ENCODE data around the gene SKIC8.

Gene SKIC8

DNA sequence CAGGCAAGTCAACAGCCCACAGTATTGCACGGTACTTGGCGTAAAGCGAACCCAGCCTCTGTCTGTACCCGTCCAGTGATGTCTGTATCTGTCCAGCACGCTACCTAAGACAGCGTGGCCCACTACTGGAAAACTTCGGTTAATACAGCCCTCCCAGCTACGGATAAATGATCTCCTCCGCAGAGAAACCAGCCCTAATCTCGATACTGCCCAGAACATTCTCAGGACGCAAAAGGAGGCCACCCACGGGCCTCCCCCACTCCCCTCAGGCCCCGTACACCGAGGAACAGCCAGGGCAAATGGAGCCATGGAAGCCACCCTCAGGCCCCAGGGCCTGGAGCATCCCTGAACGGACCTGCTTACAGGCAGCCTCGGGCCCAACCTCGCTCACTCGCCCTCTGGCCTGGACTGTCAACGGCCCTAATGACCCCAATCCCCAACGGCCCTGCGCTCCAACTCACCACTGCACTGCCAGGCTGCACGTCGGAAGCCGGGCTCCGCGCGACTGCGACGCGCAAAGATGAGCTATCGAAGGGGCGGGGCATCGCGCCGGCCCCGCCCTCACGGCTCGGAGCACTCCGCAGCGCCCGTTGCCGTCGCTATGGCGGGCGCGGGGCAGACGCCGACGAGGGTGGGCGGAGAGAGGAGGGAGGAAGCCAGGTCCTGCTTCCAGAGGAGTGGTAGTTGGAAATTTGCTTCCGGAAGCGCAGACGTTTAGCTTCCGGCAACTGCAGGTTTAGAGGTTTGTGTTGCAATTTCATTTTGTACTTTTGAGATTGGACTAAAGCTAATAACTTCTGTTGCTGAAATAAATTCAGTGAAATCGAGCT is at the start of gene SKIC8:
Gene SKIC8 (minus strand): TSS at position 509 of the 830 bp plus-strand sequence. CDS start 3,923 bp downstream, outside the sequence.
- peak; percentile 67 for DNase-seq (ENCODE audit: low read depth)
- H3K4me3 ChIP-seq (ENCODE audit: low read depth, low read length), result peak within 1 kb of the TSS; percentile 94
- TF ChIP-seq CTCF (IDR thresholded peaks at IDR 0.05; ENCODE audit: low read depth, low read length, missing control alignments), result no peak

DNA sequence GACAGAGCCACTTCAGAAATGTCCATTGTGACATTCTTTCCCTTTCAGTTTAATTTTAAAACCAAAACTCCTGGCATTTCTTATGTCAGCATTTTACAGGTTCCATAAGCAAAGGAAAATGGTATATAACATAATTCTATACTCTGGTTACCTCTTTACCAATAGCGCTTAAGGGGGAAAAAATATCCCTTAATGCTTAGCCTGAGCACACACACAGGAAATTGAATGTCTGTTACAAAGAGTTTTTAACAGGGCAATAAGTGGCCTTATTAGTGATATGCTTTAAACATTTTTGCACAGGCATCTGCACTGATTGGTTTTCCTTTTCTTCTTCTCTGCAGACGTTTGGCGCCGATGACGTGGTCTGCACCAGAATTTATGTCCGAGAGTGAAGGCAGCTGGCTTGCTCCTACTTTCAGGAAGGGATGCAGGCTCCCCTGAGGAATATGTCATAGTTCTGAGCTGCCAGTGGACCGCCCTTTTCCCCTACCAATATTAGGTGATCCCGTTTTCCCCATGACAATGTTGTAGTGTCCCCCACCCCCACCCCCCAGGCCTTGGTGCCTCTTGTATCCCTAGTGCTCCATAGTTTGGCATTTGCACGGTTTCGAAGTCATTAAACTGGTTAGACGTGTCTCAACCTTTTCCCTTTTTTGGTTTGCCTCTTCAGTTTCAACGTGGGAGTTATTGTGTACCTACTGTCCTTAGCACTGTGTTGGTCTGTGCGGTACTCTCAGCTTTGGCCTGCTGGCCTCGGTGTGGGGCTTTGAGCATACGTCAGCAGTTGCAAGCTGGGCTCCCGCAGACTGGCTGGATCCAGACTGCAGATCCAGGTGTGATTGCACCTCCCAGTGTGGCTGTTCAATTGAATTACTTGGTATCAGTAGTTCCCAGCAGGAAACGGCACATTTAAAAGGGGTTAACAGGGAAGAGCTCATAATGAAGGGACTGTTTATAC is 48.5 kb upstream of the SKIC8 start:
- TF ChIP-seq CTCF (IDR thresholded peaks at IDR 0.05; ENCODE audit: low read depth, low read length, missing control alignments), result no peak
- DNase-seq (ENCODE audit: low read depth), result no peak

GRCh38 chr15:78345396-78346125 is 46.2 kb upstream of the SKIC8 start:
- no peak overlapping the region for H3K4me3 ChIP-seq (ENCODE audit: low read depth, low read length)
- TF ChIP-seq CTCF (IDR thresholded peaks at IDR 0.05; ENCODE audit: low read depth, low read length, missing control alignments), result no peak
- no peak for DNase-seq (ENCODE audit: low read depth)

More for the DNA sequence above, 48.5 kb upstream of the SKIC8 start:
- no peak overlapping the region for H3K4me3 ChIP-seq (ENCODE audit: low read depth, low read length)

GRCh38 chr15:78343276-78344060 is 44.1 kb upstream of the SKIC8 start:
- no peak overlapping the region for H3K4me3 ChIP-seq (ENCODE audit: low read depth, low read length)
- DNase-seq (ENCODE audit: low read depth), result no peak
- TF ChIP-seq CTCF (IDR thresholded peaks at IDR 0.05; ENCODE audit: low read depth, low read length, missing control alignments), result no peak

- H3K4me3 ChIP-seq (ENCODE audit: low read depth, low read length), result no peak overlapping the region
- no peak for DNase-seq (ENCODE audit: low read depth)
- no peak for TF ChIP-seq CTCF (IDR thresholded peaks at IDR 0.05; ENCODE audit: low read depth, low read length, missing control alignments)
Observed at GRCh38 chr15:78342021-78342420, 42.6 kb upstream of the SKIC8 start.

All from GM12864 (cell line).